ENCODE measurements around the gene ADAMTSL2. TPM values are rescaled to one million over a fixed set of nuclear protein-coding genes. Genes with fewer than 3 reads are reported as not detected.

The ADAMTSL2 gene
- total RNA-seq, 1 donor from 2014 or later = 5.1 TPM

DNA sequence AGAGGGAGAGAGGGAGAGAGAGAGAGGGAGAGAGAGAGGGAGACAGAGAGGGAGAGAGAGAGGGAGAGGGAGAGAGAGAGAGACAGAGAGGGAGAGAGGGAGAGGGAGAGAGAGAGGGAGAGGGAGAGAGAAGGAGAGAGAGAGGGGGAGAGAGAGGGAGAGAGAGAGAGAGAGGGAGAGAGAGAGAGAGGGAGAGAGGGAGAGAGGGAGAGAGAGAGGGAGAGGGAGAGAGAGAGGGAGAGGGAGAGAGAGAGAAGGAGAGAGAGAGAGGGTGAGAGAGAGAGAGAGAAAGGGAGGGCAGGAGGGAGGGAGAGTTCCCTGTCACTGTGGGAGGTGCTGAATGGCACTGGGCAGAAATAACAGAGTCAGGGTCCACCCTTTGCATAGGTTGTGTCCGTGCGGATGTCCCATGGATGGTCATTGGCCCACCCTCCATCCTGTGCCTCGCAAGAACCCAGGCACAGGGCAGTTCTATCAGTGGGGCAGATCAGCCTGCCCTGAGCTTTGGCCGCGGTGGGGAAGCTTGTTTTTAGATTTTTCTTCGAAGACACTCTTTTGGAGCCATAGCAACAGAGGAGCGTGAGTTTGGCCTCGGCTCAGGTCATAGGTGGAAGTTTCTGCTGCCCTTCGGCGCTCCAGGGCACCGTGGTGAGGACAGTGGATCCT is 30.1 kb downstream of the ADAMTSL2 start:
- intact Hi-C loops (cut with micrococcal nuclease) = no loop called here
- DNase-seq (no peak), ATAC-seq (peak; percentile 16)

DNA sequence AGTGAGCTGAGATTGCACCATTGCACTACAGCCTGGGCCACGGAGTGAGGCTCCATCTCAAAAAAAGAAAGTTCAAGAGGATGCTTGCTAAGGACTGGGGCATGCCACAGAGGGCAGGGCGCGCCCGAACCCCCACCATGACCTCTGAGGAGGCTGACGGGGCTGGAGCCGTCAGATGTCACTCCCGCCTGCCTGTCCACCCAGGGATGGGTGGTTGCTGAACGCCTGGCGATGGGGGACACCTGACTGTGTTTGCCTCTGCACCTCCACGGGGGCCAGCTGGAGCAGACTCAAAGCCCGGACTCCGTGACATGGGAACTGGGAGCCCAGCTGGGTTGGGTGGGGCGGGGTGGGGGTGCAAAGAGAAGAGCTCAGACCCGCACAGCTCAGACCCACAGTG is 31.9 kb downstream of the ADAMTSL2 start:
- no peak for DNase-seq
- no peak for ATAC-seq
- intact Hi-C loops (cut with micrococcal nuclease) = no loop called here

DNA sequence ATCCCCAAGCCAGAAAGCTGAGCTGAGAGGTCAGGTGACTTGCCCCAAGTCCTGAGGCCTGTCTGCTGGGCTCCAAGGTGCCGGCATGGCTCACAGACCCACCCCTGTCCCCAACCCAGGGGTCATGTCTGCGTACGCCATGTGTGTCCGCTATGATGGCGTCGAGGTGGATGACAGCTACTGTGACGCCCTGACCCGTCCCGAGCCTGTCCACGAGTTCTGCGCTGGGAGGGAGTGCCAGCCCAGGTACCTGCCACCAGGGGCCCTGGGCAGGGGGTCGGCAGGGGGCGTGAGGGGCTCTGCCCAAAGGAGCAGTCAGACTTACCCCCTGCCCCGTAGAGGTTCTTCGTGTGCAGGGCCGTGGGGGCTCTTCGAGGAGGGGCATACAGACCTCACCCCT is 32.3 kb downstream of the ADAMTSL2 start:
- no peak for ATAC-seq
- intact Hi-C loops (cut with micrococcal nuclease) = no loop called here
- DNase-seq = no peak

DNA sequence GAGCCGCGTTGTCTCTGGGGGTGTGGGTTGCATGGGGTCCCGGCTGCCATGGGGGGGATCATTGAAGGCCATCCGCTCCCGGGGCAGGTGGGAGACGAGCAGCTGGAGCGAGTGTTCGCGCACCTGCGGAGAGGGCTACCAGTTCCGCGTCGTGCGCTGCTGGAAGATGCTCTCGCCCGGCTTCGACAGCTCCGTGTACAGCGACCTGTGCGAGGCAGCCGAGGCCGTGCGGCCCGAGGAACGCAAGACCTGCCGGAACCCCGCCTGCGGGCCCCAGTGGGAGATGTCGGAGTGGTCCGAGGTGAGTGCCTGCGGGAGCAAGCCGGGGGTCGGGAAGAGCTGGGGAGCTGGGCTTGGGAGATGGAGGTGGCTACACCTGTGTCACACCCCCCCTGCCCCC is 33.7 kb downstream of the ADAMTSL2 start:
- intact Hi-C loops (cut with micrococcal nuclease) = no loop called here
- no peak for ATAC-seq
- DNase-seq = no peak

DNA sequence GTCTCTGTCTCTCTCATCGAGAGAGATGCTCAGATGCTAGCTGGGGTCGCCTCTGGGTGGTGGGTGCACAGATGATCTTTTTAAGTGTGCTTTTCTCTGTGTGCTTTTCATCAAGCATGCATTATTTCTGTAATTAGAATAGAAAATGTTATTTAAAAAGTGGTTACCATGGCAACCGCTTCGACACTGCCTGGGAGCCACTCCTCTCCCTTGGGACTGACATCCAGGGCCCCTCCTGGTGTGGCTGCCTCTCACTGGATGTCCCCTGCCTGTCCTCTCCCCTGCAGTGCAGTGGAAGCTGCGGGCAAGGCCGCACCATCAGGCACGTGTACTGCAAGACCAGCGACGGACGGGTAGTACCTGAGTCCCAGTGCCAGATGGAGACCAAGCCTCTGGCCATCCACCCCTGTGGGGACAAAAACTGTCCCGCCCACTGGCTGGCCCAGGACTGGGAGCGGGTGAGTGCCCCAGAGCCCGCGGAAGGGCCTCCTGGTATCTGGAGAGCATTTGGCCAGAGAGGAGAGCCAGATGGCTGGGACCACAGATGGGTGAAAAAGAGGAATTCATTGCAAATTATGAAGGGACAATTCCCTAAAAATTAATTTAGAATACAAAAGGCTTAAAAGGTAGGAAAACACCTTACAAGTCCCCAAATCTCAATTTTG is 34.7 kb downstream of the ADAMTSL2 start:
- intact Hi-C loops (cut with micrococcal nuclease) = no loop called here
- ATAC-seq (no peak), DNase-seq (no peak)

DNA sequence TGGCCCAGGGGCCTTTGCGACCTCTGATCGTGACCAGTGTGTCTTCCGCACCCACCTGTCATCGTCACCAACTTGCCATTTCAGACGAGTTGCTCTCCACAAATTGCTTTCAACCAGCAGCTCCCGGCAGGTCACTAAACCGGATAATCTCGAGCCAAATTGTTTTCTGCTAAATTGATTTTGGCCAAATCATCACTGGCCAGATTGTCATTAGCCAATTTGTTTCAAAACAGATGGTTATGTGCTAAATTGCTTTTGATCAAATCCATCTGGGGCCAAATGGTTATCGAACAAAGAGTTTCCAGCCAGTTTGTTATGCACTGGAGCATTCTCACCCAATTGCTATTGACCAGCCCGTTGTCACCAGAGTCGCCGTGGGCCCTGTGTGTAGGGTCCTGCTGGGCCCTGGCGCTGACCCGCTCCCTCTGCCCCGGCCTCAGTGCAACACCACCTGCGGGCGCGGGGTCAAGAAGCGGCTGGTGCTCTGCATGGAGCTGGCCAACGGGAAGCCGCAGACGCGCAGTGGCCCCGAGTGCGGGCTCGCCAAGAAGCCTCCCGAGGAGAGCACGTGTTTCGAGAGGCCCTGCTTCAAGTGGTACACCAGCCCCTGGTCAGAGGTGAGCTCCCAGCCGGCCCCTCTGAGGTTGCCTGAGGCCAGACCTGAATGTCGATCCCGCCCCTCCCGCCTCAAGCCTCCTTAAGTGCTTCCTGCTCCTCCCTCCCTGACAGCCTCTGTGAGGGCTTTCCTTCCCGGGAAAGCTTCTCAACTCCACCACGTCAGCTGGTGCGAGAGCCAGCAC is 35.6 kb downstream of the ADAMTSL2 start:
- intact Hi-C loops (cut with micrococcal nuclease) = no loop called here
- DNase-seq (no peak), ATAC-seq (no peak)

DNA sequence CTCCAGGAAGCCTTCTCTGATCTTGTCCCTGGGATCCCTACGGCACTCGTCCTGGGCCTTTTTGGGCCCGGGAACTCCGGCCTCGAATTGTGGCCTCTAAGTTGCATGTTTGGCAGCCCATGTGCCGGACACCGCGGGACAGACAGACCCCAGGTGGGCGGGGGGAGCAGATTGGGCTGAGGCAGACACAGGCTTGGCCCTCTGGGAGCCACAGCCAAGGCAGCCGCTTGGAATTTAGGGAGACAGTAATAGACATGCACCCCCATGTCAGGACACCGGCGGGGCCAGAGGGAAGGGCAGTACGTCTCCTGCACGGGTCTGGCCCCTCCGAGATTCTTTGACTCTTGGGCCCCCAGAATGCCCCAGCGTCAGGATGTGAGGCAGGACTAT is 36.2 kb downstream of the ADAMTSL2 start:
- intact Hi-C loops (cut with micrococcal nuclease) = no loop called here
- ATAC-seq = no peak

DNA sequence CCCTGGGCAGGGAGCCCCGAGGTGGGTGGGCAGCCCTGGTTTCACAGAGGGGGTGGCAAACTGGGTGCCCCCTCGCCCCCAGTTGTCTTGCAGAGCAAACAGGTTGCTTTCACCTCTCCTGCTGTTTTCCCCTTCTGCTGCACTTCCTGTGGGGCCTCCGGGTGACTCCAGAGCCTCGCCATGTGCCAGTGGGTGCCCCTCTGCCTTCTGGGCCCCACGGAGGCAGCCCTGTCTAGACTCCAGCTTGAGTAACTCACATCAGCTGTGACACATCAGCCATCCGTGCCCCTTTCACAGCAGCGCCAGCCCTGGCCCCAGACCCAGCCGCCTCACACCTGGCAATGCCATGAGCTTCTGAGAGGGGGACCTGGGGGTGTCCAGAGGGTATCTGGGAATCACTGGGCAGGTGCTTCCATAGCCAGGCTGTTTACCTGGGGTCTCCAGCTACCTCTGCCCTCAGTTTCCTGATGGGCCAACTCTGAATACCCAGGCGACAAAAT is 36.9 kb downstream of the ADAMTSL2 start:
- DNase-seq (no peak), ATAC-seq (no peak)
- intact Hi-C loops (cut with micrococcal nuclease) = no loop called here

More for the DNA sequence above, 36.2 kb downstream of the ADAMTSL2 start:
- no peak for DNase-seq

DNA sequence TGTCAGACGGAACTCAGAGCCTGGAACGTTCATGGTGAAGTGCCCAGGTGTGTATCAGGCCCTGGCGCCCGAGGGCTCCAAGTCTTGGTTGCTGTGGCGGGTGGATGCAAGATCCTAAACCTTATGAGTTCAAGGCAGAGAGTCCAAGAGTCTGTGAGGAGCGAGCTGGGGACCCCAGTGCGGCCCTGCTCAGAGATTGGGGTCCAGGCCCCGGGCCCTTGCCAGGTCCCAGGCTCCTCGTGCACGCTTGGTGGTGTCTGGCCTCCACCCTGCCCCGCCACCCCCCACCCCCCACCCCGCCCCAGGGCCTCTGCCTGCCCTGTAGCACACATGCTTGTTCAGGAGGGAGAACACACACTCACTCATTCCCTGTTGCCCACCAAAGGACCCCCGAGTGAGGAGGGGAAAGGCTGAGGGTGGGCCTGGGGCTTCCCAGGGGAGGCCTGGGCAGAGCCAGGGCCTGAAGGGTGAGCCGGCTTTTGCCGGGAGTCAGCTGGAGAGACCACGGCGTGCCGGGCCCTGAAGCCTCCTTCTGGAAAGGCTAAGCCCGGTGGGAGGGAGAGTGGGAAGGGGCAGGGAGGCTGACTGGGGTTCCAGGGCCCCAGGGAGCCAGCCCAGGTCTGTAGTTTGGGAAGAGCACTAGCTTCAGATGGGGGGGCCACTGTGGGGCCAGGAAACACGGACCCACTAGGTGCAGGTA is 37.5 kb downstream of the ADAMTSL2 start:
- intact Hi-C loops (cut with micrococcal nuclease) = no loop called here
- no peak for DNase-seq

DNA sequence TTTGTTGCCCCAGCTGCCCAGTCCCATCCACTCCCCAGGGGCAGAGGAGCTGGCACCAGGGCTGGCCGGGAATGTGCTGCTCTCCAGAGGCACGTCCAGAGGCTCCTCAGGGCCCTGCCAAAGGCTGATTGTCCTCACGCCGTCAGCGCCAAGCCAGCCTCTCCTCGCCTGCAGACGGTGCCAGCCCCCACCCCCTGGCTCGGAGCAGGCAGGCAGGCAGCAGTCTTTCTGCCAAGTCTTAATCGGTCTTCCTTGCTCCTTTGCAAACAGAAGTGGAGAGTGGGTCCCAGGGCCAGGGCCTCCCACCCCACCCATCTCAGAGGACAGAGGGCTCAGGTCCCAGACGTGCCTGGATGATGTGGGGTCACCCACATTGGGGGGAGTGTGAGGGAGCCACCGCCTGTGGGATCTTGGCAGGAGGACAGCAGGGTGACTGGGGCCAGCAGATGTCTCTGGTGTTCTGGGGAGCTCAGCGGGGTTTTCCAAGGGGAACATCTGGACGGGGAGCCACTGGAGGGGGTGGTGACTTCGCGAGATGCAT is 38.4 kb downstream of the ADAMTSL2 start:
- ATAC-seq (peak; percentile 94), DNase-seq (peak; percentile 91)
- intact Hi-C loops (cut with micrococcal nuclease) = no loop called here

More for the DNA sequence above, 37.5 kb downstream of the ADAMTSL2 start:
- no peak for ATAC-seq

DNA sequence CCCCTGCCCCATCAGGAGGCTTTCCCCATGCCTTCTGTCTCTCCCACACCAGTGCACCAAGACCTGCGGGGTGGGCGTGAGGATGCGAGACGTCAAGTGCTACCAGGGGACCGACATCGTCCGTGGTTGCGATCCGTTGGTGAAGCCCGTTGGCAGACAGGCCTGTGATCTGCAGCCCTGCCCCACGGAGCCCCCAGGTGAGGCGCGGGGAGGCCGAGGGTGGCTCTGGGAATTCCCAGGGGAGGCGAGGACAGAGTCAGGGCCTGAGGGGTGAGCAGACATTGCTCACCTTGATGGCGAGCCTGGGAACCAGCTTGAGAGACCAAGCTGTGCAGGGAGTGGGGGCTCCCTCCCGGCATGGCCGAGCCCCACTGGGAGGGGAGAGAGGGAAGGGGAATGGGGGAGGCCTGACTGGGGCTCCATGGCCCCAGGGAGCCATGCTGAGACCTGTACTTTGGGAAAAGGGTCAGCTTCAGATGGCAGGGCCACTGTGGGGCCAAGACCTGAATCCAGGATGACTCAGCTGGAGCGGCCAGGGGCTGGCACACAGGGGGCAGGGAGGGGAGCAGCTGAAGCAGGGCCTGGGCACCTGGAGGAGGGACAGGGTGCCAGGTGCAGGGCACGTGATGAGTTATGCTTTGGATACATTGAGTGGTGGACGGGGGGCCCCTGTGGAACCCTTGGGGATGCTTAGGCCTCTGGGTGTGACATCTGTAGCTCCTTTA is 39.4 kb downstream of the ADAMTSL2 start:
- peak; percentile 33 for DNase-seq
- intact Hi-C loops (cut with micrococcal nuclease) = no loop called here
- ATAC-seq = no peak

DNA sequence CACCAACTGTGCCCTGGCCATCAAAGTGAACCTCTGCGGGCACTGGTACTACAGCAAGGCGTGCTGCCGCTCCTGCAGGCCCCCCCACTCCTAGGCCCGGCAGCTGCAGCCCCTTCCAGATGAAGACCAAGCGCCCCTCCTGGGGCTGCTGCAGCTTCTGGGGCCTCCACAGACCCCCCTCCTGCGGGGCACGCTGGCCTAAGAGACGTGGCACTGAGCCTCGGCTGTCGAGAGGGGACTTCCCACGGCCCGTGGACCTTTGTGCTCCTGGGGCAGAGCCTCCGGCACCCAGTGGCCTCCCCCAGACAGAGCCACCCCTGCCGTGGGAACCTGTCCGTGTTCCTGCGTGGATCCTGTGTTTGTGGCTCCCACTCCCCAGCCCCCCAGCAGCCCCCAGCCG is 40.3 kb downstream of the ADAMTSL2 start:
- DNase-seq (no peak), ATAC-seq (no peak)
- intact Hi-C loops (cut with micrococcal nuclease) = no loop called here

DNA sequence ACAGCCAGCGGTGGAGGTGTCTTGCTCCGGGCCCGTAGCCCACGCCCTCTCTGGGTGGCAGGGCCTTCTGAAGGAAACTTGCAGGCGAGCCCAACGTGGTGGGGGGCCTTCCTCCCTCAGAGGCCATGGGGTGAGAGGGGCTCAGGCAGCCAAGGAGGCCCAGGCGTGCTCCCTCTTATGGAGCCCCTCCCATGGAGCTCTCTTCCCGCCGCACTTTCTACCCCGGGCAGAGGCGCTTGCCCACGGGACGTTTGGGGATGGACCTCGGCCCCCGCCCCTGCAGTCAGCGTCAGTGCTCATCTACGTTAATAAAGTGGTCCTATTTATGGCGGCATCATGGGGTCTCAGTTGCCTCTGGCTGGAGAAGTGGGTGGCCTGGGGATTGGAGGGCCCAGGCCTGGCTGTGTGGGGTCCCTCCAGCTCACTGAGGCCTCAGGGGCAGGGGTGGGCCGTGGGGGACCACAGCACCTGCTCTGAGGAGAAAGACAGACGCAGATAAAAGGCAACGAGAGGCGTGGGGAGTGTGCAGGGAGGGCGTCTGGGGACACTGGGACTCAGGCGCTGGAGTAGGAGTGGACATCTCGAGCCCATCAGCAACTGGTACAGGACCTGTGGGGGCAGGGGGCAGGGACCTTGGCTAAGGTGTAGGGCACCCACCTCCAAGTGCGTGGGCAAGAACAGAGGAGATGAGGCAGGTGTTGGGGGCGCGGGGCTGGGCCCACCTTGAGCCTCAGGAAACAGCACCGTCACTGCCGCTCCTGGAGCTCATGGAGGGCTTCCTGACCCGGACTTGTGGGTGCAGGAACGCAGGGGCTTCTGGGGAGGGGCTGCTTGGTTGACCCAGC is 40.9 kb downstream of the ADAMTSL2 start:
- ATAC-seq = no peak
- intact Hi-C loops (cut with micrococcal nuclease) = no loop called here
- DNase-seq = peak; percentile 26

DNA sequence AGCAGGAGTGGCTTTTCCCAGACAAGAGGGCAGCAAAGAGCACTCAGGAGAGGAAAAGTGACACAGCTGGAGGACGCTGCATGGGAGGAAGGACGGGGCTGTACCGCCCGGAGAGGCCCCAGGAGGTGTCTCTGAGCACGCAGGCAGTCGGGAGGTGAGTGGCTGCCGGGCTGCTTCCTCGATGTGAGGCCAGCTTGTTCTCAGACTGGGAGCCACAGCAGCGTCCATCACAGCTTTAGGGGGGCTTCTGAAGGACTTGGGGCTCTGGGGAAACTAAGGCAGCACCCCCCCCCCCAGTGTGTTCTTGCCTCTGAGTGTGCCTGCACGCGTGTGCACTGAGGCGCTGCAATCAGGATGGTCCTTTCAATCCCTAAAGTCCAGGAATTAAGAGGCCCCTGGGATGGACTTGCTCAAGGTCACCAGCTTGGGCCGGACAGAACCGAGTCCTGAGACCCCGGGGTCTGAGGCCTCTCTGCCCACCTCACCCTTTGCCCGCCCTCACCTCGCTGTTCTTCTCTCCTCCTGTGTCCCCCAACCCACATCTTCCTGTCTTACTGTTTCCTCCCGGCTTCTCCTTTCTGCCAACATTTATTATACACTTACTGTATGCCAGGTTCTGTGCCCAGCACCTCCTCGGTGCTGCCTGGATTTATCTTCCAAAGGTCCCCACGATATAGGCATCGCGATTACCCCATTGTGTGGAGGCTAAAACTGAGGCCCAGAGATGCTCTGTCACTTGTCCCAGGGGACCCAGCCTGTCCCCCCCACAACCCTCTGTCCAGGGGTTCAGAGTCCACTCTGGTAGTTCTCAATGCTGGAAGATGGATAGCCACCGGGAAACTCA is 41.7 kb downstream of the ADAMTSL2 start:
- intact Hi-C loops (cut with micrococcal nuclease) = no loop called here
- ATAC-seq (no peak), DNase-seq (peak; percentile 19)

DNA sequence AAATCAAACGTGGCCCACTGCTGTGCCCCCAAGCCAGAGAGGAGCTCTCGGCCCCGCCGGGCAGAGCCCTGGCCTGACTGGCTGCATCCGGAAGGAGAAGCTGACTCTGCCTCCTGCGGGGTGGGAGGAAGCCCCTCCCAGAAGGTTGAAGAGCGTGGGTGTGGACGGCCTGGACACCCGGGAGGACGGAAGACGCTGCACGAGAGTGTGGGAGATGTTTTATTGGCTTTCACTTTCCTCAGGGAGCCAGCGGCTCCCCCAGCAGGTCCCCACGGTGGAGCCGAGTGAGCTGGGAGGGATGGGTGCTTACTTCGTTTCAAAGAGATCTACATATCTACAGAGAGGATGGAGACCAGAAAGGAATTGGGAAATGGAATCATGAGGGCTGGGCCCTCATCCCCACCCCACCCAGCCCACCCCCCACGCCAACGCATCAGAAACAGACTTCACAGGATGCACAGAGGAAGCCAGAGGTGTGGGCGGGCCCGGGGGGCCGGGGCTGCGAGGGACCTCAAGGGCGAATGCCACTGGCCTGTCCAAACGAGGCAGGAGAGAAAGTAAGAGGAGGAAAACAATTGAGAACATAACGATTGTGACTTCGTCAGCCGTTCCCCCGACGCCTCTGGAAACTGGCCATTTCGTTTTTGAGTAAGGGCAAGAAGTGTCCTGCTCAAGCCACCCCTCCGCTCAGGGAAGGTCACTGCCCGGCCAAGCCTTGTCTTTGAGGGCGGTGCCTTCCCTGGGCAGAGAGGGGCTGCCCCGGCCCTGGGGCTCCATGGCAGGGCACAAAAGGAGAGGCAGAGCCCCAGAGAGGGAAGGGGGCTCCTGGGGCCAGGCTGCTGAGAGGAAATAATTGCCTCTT is 42.6 kb downstream of the ADAMTSL2 start:
- DNase-seq (peak; percentile 55), ATAC-seq (peak; percentile 5)
- intact Hi-C loops (cut with micrococcal nuclease) = no loop called here

DNA sequence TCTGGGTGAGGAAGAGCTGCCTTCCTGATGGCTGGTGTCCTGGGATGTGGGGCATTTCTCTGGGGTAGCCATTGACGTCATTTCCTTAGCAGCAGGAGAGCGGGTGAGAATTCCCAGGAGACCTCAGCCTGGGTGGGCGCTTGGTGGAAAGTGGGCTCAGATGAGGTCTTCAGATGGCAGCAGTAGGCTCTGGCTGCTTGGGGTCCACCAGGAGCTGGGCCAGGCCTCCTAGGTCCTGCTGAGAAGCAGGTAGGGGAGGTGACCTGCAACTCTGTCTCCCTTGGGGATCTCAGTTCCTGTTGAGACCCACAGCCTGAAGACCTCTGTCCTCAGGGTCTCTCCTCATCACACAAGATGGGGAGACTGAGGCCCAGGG is 43.2 kb downstream of the ADAMTSL2 start:
- ATAC-seq (no peak), DNase-seq (peak; percentile 25)
- intact Hi-C loops (cut with micrococcal nuclease) = no loop called here
